ENCODE results near the gene RASGRP1.

The RASGRP1 gene

DNA sequence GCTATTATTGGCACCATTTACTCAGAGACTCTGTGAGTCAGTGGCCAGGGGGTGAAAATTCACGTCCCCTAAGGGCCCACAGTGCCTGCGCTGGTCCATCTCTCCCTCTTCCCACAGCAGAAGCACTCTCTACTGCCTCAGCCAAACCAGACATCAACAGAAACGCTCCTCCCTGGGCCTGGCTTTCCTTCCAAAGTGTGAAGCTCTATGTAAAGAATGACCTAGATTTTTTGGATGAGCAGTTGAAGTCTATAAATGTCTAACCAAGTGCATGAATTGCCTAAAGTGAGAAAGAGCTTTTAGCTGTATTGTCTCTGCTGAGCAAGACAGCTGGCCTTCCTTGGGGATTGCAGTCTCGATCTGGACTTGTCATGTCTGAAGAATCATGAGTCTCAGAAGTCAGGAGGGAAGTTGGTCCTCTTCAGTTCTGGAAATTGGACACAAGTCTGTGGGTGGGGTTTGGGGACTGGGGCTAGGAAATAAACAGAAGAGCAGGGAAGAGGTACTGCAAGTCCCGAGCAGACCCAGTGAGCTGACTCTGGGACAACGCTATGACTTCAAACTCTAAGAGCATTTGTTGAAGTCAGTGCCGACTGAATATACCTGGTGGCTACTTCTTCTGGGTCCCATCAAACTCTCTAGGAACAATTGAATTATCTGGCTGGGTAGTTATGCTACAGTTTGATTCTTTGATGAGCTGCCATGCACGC lies 29.0 kb downstream of the RASGRP1 start:
- no peak for DNase-seq (ENCODE audit: low spot score)

DNA sequence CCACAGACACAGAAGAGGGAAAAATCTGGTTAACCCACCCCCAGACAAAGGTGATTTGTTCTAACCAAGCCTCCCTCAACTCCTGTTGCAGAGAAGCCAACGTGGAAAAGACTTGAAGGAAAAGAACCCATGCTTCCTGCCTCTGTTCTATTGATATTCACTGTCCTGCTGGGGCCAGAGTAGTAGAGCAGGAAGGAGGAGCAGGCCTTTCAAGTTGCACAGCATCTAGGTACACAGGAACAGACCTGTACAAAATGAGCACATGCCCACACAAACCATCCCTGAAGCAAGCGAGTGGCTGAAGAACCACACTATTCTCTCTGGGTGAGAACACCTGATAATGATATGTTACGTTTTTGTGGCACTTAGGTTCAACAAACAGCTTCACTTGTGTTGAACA lies 29.9 kb downstream of the RASGRP1 start:
- DNase-seq (ENCODE audit: low spot score): no peak

DNA sequence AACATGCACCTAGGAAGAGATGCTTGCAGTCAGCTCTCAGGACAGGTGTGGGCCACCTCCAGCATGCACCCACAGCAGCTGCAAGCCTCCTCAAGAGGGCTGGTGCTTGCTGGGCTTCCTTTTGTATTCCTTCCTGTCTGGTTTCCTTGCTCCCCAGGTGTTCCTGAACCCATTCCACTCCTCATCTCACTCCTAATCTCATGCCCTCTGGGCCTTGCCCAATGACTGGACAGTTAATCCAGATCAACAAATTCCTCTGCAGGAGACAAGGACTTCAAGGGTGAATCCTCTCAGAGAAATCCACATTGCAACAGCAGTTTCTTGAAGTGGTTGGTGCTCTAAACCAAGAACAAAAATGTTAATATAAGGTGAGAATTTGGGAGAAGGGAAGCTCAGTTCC lies 30.7 kb downstream of the RASGRP1 start:
- no peak for DNase-seq (ENCODE audit: low spot score)

DNA sequence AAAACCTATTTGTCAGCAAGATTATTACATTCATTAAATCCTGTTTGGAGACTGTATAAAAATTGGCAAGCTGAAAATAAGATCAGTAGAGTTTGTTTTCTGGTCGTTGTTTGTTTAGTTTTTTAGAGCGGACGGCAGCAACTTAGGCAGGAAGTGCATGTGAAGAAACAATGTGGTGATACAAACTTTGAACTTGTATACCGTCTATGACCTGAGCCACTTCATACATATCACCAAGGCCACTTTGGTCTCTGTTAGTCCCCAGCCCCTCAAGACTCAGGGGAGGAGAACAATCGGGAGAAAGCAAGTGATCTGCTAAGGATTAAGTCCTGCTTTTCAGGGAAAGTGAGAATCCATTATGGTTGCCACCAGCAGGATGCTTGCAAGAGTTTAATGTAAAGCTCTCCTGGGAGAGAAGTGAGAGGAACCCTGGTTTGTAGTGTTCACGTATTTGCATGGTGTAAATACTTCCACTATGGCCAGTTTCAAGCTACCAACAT lies 31.1 kb downstream of the RASGRP1 start:
- DNase-seq (ENCODE audit: low spot score): no peak

DNA sequence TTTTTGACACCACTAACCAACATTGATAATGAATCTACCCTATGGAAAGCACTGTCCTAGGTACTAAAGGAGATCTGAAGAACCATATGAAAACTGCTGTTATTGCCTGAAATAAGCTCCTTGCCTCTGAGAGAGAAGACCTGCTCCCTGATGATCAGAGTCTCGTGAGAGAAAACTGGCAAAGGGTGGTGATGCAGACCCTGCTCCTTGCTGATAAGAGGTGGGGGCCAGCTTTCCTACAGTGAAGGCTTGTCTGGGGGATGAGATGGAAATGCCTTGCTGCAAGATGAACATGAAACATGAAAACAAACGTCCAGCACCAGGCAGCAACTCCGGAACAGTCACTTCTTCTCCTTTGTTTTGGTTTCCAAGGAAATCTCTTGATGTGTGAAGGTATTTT lies 31.9 kb downstream of the RASGRP1 start:
- no peak for DNase-seq (ENCODE audit: low spot score)

DNA sequence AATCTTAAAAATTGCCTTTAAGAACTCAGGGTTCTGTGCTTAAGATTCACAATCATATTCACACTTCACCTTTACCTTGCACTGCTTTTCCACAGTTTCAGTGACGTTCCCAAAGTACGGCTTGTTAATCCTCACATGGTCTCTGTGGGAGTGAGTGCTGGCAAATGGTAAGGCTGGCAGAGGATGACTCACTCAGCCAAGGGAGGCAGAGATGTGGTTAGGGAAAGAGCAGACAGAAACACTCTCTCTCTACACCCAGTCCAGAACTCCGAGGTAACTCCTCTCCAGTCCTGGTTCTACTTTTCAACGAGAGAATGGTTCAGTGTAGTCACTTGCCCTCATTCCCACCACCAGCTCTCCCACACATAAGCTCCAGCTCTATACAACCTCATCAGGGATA lies 33.1 kb downstream of the RASGRP1 start:
- no peak for DNase-seq (ENCODE audit: low spot score)

DNA sequence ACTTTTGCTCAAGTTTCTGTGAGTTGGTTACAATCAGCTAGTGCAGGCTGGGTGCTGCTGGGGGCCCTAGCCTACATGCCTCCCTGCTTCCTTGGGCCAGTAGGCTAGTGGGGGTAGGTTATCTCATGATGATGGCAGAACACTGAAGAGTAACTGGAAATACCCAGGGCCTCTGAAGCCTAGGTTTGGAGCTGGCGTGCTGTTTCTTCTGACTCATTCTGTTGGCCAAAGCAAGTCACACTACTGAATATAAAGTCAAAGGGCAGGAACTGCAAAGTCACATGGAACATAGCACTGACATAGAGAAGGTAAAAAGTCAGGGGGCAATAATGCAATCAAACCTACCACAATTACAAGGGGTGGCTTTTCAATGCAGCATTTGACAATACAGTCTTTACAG lies 34.5 kb downstream of the RASGRP1 start:
- peak; percentile 62 for DNase-seq (ENCODE audit: low spot score)

DNA sequence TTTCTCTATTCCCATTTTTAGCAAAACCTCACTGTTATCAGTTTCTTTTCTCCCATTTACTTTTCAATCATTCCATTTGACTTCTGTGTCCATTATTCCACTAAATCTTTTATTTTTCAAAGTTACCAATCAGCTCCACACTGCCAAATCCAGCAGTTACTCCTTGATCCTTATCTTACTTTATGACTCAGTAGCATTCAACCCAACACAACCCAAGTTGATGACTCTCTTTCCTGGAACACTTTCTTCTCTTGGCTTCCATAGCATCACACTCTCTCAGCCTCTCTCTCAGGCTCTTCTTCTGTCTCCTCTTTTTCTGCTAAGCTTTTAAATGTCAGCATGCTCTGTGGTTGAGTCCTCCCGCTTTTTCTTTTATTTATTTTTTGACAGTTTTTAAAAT lies 36.3 kb downstream of the RASGRP1 start:
- DNase-seq (ENCODE audit: low spot score): no peak

DNA sequence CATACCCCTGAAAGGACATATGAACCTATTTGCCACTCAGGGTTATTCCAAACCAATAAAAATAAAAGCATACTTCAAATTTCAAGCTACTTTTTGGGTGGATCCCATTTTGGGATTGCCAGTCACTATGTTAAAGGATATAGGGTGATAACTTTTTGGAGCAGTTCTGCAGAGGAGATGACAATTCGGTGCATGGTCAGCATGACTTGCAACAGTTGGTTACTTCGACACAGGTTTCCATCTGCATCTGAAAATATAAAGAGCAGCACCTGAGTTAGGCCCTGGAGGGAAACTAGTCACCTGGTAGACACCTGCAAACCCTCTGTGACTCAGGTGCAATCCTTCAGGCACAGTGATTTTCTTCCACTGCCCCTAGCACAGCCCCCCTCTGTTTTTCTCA lies 38.5 kb downstream of the RASGRP1 start:
- no peak for DNase-seq (ENCODE audit: low spot score)

DNA sequence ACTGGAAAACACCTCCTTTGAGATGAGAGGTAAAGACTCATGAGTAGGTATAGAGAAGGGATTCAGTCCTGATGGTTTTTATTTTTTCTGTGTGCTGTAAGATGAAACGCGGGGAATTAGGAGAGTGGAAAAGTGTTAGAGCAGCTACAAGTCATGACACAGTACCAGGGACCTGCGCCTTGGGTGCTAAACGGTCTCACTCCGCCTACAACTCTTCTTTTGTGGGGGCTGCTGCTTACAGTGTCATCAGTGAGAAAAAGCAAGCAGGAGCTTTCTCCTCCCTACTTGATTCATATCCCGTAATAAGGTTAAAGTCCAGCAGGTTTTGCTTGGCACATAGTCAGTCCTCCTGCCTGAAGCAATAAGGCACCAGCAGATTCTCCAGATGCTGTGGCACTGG lies 39.1 kb downstream of the RASGRP1 start:
- DNase-seq (ENCODE audit: low spot score): no peak

DNA sequence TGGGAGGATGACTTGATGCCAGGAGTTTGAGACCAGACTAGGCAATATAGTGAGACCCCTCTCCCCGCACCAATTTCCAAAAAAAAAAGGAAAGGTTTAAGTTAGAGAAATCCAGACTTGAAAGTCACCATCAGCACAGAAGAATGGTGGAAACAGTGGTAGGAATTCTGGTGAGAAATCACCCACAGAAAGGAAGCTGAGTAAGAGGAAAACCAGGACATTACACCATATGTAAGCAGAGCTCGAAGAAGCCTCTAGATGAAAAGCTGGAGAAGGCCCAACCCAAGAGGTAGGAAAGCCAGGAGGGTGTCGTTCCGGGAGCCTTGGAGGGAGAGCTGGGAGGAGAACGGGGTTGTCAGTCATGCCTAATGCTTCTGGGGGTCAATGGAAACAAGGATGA lies 40.5 kb downstream of the RASGRP1 start:
- DNase-seq (ENCODE audit: low spot score): peak; percentile 14

DNA sequence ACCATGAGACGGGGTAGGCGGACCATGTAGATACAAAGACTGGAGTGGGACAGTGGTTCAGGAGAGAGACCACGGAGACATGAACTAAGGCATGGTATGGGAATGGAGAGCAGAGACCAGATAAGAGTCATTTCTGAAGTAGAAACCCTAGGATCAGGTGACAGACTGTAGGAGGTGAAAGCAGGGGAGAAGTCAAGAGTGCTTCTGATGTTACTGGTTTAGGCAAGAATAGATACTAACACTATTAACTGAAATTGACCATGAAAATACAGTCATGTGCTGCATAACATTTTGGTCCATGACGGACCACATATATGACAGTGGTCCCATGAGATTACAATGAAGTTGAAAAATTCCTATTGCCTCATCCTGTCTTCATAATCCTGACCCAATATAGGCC lies 41.7 kb downstream of the RASGRP1 start:
- DNase-seq (ENCODE audit: low spot score): no peak

DNA sequence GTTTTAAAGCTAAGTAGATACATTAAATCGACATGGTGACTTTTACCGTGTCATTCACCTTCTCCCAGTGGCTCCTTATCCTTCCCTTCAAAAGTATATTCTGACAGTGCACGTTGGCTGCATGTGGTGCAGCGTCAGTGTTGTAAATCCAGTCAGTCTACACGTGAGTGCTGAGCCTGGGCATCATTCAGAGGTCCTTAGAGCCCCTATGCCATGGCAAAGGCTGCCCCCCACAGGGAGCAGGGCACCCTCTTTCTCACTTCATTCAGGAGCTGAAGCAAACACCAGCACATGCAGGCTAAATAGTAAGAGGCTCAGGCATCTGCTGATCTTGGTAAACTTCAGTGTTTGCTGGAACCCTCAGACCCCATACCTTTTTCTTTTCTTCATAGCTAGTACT lies 43.3 kb downstream of the RASGRP1 start:
- DNase-seq (ENCODE audit: low spot score): no peak

DNA sequence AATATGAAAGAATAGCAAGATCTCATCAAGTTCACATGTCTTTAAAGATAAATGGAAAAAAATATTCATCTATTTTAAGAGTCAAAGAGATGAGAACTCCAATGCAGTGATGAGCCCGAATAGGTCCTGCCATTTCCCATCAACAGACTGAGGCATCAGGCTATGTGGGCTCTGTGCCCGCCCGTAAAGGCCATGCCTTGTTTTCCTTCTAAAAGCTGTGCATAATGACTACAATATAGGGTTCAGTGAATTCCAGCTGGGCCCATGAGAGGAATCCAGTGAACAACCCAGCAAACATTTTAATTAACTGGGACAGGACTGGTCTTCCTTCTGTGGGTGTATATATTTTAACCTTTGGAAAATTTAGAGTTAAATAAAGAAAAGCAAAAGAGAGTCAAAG lies 44.6 kb downstream of the RASGRP1 start:
- no peak for DNase-seq (ENCODE audit: low spot score)

DNA sequence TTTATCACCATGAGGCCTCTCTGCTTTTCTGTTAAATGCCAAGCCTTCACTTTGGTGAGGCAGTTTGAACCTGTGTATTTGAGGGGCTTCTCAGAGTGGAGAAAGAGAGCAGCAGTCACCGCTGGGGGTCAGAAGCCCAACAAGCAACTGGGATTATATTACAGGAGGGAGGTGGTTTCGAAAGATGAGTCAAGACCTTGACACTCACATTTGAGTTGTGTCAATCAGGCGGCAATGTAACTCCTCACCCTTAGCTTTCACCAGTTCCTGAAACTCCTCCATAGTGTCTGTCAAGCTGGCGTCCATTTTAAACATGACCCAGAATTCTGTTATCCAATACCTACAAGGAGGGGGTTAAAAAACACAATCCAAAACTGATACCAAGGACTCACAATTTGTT lies 46.5 kb downstream of the RASGRP1 start:
- no peak for DNase-seq (ENCODE audit: low spot score)

DNA sequence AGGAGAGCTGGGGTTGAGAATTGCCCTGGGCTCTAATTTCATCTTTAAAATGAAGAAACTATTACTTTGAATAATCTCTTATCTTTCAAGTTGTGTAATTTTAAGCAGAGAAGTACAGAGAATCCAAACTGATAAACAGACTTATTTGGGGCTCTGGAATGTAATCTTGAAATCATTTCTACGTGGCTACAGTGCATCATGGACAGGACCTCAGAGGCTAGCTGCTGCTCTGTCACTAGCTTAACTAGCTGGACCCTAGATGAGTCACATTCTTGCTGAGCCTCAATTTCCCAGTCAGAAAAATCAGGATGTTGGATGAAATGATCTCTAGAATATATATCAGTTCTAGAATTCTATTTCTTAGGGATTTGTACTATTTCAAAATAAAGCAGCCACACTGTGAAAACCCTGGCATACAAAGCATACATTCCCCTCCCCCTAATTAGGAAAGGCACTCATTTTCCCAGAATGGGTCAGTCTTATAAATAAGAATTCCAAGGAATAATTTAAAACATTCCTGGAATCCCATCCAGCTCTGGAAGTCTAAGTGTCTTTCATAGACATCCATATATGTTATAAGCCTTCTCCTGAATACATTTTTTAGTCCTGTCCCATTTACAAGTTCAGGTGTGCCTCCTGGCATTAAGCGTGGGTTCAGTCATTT lies 47.2 kb downstream of the RASGRP1 start:
- no peak for DNase-seq (ENCODE audit: low spot score)

DNA sequence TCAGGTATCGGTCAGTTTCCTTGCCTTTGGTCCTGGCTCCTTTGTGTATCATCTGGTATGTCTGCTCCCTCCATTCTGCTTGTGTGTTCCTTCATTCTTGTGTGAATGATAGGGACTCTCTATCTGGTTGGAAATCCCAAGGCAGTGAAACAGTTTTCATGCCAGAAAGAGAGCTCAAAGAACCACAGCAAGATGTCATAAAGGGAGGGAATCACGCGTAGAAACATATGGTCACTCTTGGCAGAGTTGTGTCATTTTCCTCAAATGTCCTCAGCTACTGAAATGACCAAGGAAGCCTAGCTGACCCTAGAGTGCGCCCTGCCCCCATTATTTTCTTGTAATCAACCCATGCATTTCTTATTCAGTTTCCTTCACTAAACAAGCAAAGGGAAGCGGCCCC lies 48.0 kb downstream of the RASGRP1 start:
- DNase-seq (ENCODE audit: low spot score): no peak

DNA sequence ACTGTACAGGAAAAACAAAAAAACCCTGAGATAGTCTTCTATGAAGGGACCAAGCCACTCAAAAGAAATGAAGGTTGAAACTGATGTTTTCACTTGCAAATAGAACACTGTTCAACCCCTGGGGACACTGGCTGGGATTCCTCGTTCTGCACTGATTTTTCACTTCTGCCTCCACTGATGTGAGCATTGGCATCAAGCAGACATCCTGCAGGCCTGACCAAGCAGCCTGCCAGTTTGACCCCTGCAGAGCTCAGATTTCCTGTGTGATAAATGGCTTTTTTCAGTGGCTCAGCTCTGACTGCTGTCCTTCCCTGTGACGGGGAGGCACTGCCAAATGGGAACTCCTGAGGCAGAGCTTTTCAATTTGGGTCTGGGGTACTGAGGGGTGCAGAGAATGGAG lies 50.0 kb downstream of the RASGRP1 start:
- no peak for DNase-seq (ENCODE audit: low spot score)

DNA sequence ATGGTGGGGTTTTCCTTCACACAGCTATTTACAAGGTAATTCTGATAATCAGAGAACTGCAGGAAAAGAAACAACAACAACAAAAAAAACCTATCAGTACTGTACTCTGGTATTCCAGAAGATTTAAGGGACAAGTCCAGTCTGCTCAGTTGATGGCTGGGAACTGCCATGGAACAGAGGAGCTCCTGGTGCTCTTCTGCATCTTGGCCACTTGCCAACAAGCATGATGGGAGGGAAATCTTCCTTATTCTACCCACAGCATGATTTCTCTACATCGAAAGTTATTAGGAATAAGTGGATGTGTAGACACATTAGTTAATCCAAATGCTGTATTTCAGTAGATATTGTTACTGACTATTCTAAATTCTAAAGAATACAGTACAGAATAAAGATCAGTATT lies 51.7 kb downstream of the RASGRP1 start:
- DNase-seq (ENCODE audit: low spot score): no peak

DNA sequence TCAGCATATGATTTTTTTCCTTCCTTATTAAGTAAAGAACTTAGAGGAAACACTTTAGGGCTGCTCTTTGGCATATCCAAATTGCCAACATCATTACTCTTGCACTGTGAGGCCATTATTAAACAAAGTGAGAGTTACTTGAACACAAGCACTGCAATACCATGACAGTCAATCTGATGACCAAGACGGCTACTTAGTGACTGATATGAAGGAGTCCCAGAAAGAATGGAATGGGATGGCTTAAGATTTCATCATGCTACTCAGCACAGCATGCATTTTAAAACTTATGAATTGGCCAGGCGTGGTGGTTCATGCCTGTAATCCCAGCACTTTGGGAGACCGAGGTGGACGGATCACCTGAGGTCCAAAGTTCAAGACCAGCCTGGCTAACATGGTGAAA lies 55.5 kb downstream of the RASGRP1 start:
- no peak for DNase-seq (ENCODE audit: low spot score)

DNA sequence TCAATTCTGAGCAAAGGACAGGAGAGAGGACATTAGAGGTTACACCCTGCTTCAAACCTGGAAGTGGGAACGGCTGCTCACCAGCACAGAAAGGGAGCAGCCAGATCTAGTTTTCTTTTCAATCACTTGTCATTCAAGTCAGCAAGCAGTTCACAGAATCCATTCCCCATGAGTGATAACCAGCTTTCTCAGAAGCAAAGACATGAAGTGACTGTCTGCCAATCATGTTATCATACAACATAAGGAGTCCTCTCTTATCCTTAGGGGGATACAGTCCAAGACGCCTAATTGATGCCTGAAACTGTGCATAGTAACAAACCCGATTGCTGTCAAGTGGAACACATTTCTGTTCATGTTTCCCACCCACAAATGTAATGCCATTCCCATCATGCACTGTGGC lies 56.0 kb downstream of the RASGRP1 start:
- DNase-seq (ENCODE audit: low spot score): peak; percentile 76

DNA sequence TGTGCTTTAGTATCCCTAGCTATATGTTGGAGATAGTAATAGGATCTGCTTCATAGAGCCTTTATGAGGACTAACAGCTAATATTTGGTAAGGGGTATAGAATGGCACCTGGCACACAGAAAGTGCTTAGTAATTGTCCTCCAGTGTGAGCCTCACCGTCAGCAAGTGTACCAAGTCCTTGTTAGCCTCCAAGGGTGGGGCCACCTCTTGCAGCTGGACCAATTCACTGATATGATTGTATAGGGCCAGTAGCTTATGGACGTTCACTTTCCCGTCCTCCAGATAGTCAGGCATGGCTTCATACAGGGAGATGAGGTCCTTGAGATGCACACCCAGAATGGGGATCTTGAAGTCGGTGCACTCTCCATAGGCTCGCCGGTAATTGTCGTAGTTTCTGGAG lies 57.0 kb downstream of the RASGRP1 start:
- DNase-seq (ENCODE audit: low spot score): no peak

DNA sequence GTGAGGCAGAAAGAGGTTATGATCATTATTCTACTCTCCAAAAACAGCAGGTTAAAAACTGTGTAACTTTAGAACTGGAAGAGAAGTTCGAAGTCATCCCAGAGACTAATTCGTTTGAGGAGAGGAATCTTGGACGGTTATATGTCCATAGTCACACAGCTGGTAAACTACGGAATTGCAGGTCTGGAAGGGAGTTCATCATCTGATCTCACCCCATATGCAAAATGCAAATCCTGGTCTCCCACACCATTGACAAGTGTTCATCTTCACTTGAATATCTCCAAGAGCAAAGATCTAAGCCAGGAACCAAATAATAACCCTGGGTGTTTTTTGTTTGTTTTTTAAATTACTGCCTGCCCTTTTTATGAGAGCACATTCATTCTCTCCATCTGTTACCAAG lies 57.6 kb downstream of the RASGRP1 start:
- DNase-seq (ENCODE audit: low spot score): no peak
